T-helper 17 cell (primary cell): Measurements from ENCODE around the gene TERB1. TPM values are rescaled to one million over a fixed set of nuclear protein-coding genes. Genes with fewer than 3 reads are reported as not detected.

ENCODE experiments used
- ATAC-seq: fragments of 150-1000 bp; cut with Tn5 transposase; 2 replicates; pipeline ENCODE4 v1.10.0; 2021; ENCODE audit warnings: mild to moderate bottlenecking, moderate library complexity
- DNase-seq, 3 donors: peaks; one replicate each; pipeline versions ENCODE4 v3.0.0 to v3.0.0-alpha.2; 2020 to 2021
- H3K9me3 ChIP-seq: one replicate; pipeline ENCODE4 v1.7.0; 2013; ENCODE audit warnings: low read length, mild to moderate bottlenecking; ENCODE audit not compliant: control insufficient read depth, poor library complexity, severe bottlenecking
- H3K27ac Mint-ChIP-seq: one replicate; pipeline ENCODE4 v1.8.0; 2022; ENCODE audit warnings: mild to moderate bottlenecking, moderate library complexity, mixed read lengths
- H3K27me3 Mint-ChIP-seq: one replicate; pipeline ENCODE4 v1.8.0; 2022; ENCODE audit warnings: mixed read lengths
- H3K36me3 Mint-ChIP-seq: one replicate; pipeline ENCODE4 v1.8.0; 2022; ENCODE audit warnings: low read depth, mixed read lengths
- H3K4me1 Mint-ChIP-seq: one replicate; pipeline ENCODE4 v1.8.0; 2022; ENCODE audit warnings: mild to moderate bottlenecking, mixed read lengths
- H3K4me3 Mint-ChIP-seq: one replicate; pipeline ENCODE4 v1.8.0; 2022; ENCODE audit warnings: mild to moderate bottlenecking, moderate library complexity, mixed read lengths
- total RNA-seq, 4 donors: library from RNA in 2 of 4; stranded (reverse) in 2 of 4; gene quantifications; one replicate each; pipeline ENCODE4 v1.2.3 and lab custom pipeline; 2022 to 2026

TERB1 gene
- total RNA-seq, 2 donors from 2014 or later, result 0.40 TPM; not detected in 1

- DNase-seq, result no peak
Observed at GRCh38 chr16:66728117-66728787, 73.1 kb downstream of the TERB1 start.

GRCh38 chr16:66720766-66721165, 80.6 kb downstream of the TERB1 start:
- H3K36me3 Mint-ChIP-seq, result peaks cover 5% of the 10 kb centered on the region
- ATAC-seq, result no peak
- no peak overlapping the region for H3K27ac Mint-ChIP-seq
- no peaks in the 10 kb centered on the region for H3K27me3 Mint-ChIP-seq
- no peak for DNase-seq
- no peaks in the 10 kb centered on the region for H3K4me1 Mint-ChIP-seq
- no peak overlapping the region for H3K4me3 Mint-ChIP-seq
- no peaks in the 10 kb centered on the region for H3K9me3 ChIP-seq

More at GRCh38 chr16:66728117-66728787, 73.1 kb downstream of the TERB1 start:
- peak; percentile 84 for ATAC-seq
- H3K27me3 Mint-ChIP-seq, result no peaks in the 10 kb centered on the region
- peaks cover 11% of the 10 kb centered on the region for H3K4me1 Mint-ChIP-seq
- no peak overlapping the region for H3K27ac Mint-ChIP-seq
- no peak overlapping the region for H3K4me3 Mint-ChIP-seq
- H3K9me3 ChIP-seq, result no peaks in the 10 kb centered on the region
- H3K36me3 Mint-ChIP-seq, result peaks cover 8% of the 10 kb centered on the region

GRCh38 chr16:66719246-66719645, 82.1 kb downstream of the TERB1 start:
- Mint-ChIP-seq H3K4me3 (no peak overlapping the region), H3K4me1 (no peaks in the 10 kb centered on the region), H3K27ac (no peak overlapping the region), H3K27me3 (no peaks in the 10 kb centered on the region), H3K36me3 (peaks cover 5% of the 10 kb centered on the region)
- ATAC-seq (no peak), DNase-seq (no peak)
- no peaks in the 10 kb centered on the region for H3K9me3 ChIP-seq

- no peak for ATAC-seq
- H3K36me3 Mint-ChIP-seq, result no peaks in the 10 kb centered on the region
- H3K4me3 Mint-ChIP-seq, result no peak overlapping the region
Observed at GRCh38 chr16:66717776-66718175, 83.6 kb downstream of the TERB1 start.

GRCh38 chr16:66717112-66717675, 84.2 kb downstream of the TERB1 start:
- DNase-seq (no peak), ATAC-seq (no peak)
- no peaks in the 10 kb centered on the region for H3K4me1 Mint-ChIP-seq
- no peaks in the 10 kb centered on the region for H3K27me3 Mint-ChIP-seq
- H3K27ac Mint-ChIP-seq, result no peak overlapping the region
- no peaks in the 10 kb centered on the region for H3K36me3 Mint-ChIP-seq
- no peak overlapping the region for H3K4me3 Mint-ChIP-seq
- H3K9me3 ChIP-seq, result no peaks in the 10 kb centered on the region

More at GRCh38 chr16:66717776-66718175, 83.6 kb downstream of the TERB1 start:
- Mint-ChIP-seq H3K27me3 (no peaks in the 10 kb centered on the region), H3K4me1 (no peaks in the 10 kb centered on the region), H3K27ac (no peak overlapping the region)
- H3K9me3 ChIP-seq, result no peaks in the 10 kb centered on the region
- no peak for DNase-seq

GRCh38 chr16:66714654-66715307, 86.6 kb downstream of the TERB1 start:
- ATAC-seq, result no peak
- no peak for DNase-seq
- Mint-ChIP-seq H3K36me3 (no peaks in the 10 kb centered on the region), H3K27ac (no peak overlapping the region), H3K4me3 (no peak overlapping the region), H3K4me1 (no peaks in the 10 kb centered on the region), H3K27me3 (peaks cover 6% of the 10 kb centered on the region)
- no peaks in the 10 kb centered on the region for H3K9me3 ChIP-seq

GRCh38 chr16:66714062-66714461, 87.3 kb downstream of the TERB1 start:
- Mint-ChIP-seq H3K27ac (no peak overlapping the region), H3K4me3 (no peak overlapping the region), H3K4me1 (no peaks in the 10 kb centered on the region), H3K36me3 (no peaks in the 10 kb centered on the region), H3K27me3 (peaks cover 6% of the 10 kb centered on the region)
- no peak for DNase-seq
- no peaks in the 10 kb centered on the region for H3K9me3 ChIP-seq
- no peak for ATAC-seq

GRCh38 chr16:66713076-66713475, 88.3 kb downstream of the TERB1 start:
- H3K9me3 ChIP-seq, result no peaks in the 10 kb centered on the region
- no peak for ATAC-seq
- no peak for DNase-seq
- Mint-ChIP-seq H3K4me3 (no peak overlapping the region), H3K4me1 (no peaks in the 10 kb centered on the region), H3K36me3 (no peaks in the 10 kb centered on the region), H3K27ac (no peak overlapping the region), H3K27me3 (peaks cover 6% of the 10 kb centered on the region)

- ATAC-seq (no peak), DNase-seq (no peak)
- H3K9me3 ChIP-seq, result no peaks in the 10 kb centered on the region
- H3K27me3 Mint-ChIP-seq, result peaks cover 8% of the 10 kb centered on the region
- H3K27ac Mint-ChIP-seq, result no peak overlapping the region
- no peak overlapping the region for H3K4me3 Mint-ChIP-seq
- H3K4me1 Mint-ChIP-seq, result no peaks in the 10 kb centered on the region
- H3K36me3 Mint-ChIP-seq, result no peaks in the 10 kb centered on the region
Observed at GRCh38 chr16:66712512-66712911, 88.9 kb downstream of the TERB1 start.

GRCh38 chr16:66711581-66711980, 89.8 kb downstream of the TERB1 start:
- H3K4me1 Mint-ChIP-seq, result no peaks in the 10 kb centered on the region
- H3K4me3 Mint-ChIP-seq, result no peak overlapping the region
- H3K27ac Mint-ChIP-seq, result no peak overlapping the region
- no peaks in the 10 kb centered on the region for H3K9me3 ChIP-seq
- H3K36me3 Mint-ChIP-seq, result no peaks in the 10 kb centered on the region
- no peak for DNase-seq
- H3K27me3 Mint-ChIP-seq, result peaks cover 10% of the 10 kb centered on the region
- ATAC-seq, result no peak

- DNase-seq (no peak), ATAC-seq (no peak)
- H3K27me3 Mint-ChIP-seq, result peaks cover 10% of the 10 kb centered on the region
- H3K27ac Mint-ChIP-seq, result no peak overlapping the region
- no peaks in the 10 kb centered on the region for H3K9me3 ChIP-seq
- no peak overlapping the region for H3K4me3 Mint-ChIP-seq
- H3K4me1 Mint-ChIP-seq, result no peaks in the 10 kb centered on the region
- no peaks in the 10 kb centered on the region for H3K36me3 Mint-ChIP-seq
Observed at GRCh38 chr16:66706506-66706880, 94.9 kb downstream of the TERB1 start.

GRCh38 chr16:66705790-66706505, 95.4 kb downstream of the TERB1 start:
- Mint-ChIP-seq H3K4me3 (no peak overlapping the region), H3K27me3 (peaks cover 10% of the 10 kb centered on the region), H3K36me3 (no peaks in the 10 kb centered on the region), H3K4me1 (no peaks in the 10 kb centered on the region), H3K27ac (no peak overlapping the region)
- ATAC-seq (no peak), DNase-seq (no peak)
- no peaks in the 10 kb centered on the region for H3K9me3 ChIP-seq
